Ectodermal cell (in vitro differentiated cells): ENCODE measurements around the gene CEP192.

Experiments
- H3K27ac ChIP-seq: 2 replicates; pipeline ENCODE4 v1.7.0; 2013; ENCODE audit warnings: mild to moderate bottlenecking, low read depth, low read length; ENCODE audit not compliant: insufficient read depth, poor library complexity, severe bottlenecking
- H3K27me3 ChIP-seq: 2 replicates; pipeline ENCODE4 v1.7.0; 2013; ENCODE audit warnings: mild to moderate bottlenecking, low read length; ENCODE audit not compliant: insufficient read depth, control insufficient read depth, poor library complexity, severe bottlenecking
- H3K36me3 ChIP-seq: one replicate; pipeline ENCODE4 v1.7.0; 2013; ENCODE audit warnings: low read length; ENCODE audit not compliant: control insufficient read depth, insufficient read depth
- H3K4me1 ChIP-seq: one replicate; pipeline ENCODE4 v1.7.0; 2013; ENCODE audit warnings: low read length; ENCODE audit not compliant: control insufficient read depth, insufficient read depth
- H3K4me3 ChIP-seq: 2 replicates; pipeline ENCODE4 v1.7.0; 2013; ENCODE audit warnings: low read depth, low read length, control low read depth; ENCODE audit not compliant: insufficient read depth
- H3K9me3 ChIP-seq: 2 replicates; pipeline ENCODE4 v1.7.0; 2013; ENCODE audit warnings: mild to moderate bottlenecking, low read length, moderate library complexity; ENCODE audit not compliant: control insufficient read depth
- WGBS, 2 experiments: methylation state at CpG; one replicate each; pipeline ENCODE4 v1.1.7; 2013; ENCODE audit warnings: missing lambda C conversion rate in 2 of 2; 5-methylcytosine and 5-hydroxymethylcytosine counted together

CEP192 gene

DNA sequence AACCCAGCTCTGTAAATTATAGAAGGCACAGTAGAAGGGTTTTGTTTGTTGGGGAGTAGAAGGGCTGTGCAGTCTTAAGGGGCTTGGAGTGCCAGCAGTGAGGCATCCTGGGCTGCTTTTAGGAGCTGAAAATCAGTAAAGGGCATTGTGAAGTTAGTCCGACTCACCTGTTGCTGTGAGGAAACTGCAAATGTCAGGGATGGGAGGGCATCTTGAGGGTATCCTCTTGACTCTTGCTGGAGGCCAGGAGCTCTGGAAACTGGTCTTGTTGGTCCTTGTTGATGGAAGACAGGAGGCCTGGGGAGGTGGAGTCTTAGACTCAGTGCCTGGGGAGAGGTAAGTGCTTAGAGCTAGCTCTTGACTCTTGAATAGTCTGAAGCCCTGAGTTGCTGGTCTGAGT is 14.1 kb downstream of the CEP192 start:
- Histone ChIP-seq H3K4me3 (no peak overlapping the region), H3K27ac (no peak overlapping the region), H3K4me1 (no peaks in the 10 kb centered on the region), H3K27me3 (no peaks in the 10 kb centered on the region), H3K36me3 (peaks cover 16% of the 10 kb centered on the region), H3K9me3 (no peaks in the 10 kb centered on the region)
- WGBS, 2 experiments: 91 to 100% methylated on average over 1 of the region's 1 CpG

DNA sequence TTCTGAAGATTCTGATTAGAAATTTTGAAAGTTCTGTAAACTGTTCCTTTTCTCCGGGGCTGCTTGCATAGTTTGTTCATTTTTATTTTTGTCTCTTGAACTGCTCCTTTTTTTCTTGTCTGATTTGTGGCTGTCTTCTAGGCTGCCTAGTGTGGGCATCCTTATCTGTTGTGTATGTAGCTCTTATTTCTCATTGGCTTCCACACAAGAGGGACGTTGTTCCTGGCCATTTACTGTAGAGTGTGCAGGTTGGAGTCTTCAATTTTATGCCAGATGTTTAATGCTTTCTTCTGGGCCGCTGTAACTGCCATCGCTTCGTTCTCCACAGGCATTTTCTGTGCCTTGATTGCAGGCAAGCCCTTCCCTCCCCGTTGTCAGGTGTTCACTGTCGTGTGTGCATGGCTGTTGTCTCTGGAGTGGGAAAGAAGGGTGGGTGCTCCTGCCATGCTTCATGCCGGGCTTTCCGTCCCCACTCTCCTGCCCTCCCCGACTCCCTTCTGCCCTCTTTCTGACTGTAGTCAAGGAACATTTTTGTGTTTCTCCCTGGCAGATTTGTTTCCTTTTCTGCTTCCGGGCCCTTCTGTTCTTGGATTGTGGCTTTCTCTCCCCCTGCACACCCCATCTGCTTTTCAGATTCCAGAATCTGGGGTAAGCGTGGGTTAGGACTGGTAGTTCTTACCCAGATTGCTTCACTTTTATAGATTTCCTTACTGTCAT is 15.5 kb downstream of the CEP192 start:
- H3K27me3 ChIP-seq: no peaks in the 10 kb centered on the region
- no peaks in the 10 kb centered on the region for H3K4me1 ChIP-seq
- H3K9me3 ChIP-seq: no peaks in the 10 kb centered on the region
- H3K4me3 ChIP-seq: no peak overlapping the region
- no peak overlapping the region for H3K27ac ChIP-seq
- 94% methylated on average over 11 to 12 of the region's 12 CpGs for WGBS, 2 experiments
- H3K36me3 ChIP-seq: peaks cover 15% of the 10 kb centered on the region

DNA sequence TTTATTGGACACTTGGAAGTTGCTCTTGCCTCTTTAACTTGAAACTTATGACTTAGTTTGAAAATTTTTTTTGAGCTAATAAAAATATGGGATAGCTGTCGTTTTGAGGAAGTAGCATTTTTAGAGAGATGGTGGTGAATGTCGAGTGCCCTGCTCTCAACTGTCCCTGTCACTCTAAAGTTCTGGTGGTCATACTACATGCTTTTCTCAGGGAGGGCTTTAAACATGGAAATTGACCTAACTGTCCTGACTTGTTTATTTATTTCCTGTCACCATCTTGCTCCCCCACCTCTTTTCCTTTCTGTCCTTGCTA is 16.0 kb downstream of the CEP192 start:
- no peaks in the 10 kb centered on the region for H3K9me3 ChIP-seq
- H3K4me1 ChIP-seq: no peaks in the 10 kb centered on the region
- no peak overlapping the region for H3K27ac ChIP-seq
- no peaks in the 10 kb centered on the region for H3K27me3 ChIP-seq
- peaks cover 18% of the 10 kb centered on the region for H3K36me3 ChIP-seq
- whole genome bisulfite sequencing, 2 experiments: 89 to 94% methylated on average over 2 of the region's 2 CpGs
- H3K4me3 ChIP-seq: no peak overlapping the region

DNA sequence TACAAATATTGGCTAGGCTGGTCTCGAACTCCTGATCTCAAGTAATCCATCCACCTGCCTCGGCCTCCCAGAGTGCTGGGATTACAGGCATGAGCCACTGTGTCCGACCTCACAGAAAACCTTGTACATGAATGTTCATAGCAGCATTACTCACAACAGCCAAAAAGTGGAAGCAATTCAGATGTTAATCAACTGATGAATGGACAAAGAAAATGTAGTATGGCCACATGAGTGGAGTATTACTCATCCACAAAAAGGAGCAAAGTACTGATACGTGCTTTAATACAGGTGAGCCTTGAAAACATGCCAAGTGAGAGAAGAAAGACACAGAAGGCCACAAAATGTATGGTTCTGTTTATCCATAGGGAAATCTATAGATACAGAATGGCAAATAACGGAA is 20.6 kb downstream of the CEP192 start:
- no peaks in the 10 kb centered on the region for H3K27me3 ChIP-seq
- H3K4me1 ChIP-seq: no peaks in the 10 kb centered on the region
- no peak overlapping the region for H3K27ac ChIP-seq
- H3K4me3 ChIP-seq: no peak overlapping the region
- peaks cover 48% of the 10 kb centered on the region for H3K36me3 ChIP-seq
- WGBS, 2 experiments: 92 to 94% methylated on average over 5 of the region's 5 CpGs
- H3K9me3 ChIP-seq: no peaks in the 10 kb centered on the region

DNA sequence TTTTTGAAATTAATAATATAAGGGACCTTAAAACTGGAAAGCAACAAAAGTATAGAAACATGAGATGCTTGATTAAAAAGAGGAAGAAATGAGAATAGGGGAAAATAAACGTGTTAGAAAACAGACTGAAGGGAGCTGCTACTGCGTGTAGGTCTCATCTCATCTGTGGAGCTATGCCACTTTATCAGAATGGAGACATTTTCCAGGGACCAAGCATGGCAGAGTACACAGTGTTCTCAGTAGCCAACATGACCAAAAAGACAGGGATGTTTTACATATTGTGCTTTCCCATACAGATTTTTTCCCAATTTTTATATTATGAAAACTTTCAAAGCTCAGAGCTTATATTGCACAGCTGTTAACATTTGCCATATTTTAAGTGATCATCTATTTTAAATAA is 23.1 kb downstream of the CEP192 start:
- Histone ChIP-seq H3K36me3 (peaks cover 45% of the 10 kb centered on the region), H3K4me1 (no peaks in the 10 kb centered on the region), H3K27me3 (no peaks in the 10 kb centered on the region), H3K9me3 (no peaks in the 10 kb centered on the region), H3K4me3 (no peak overlapping the region), H3K27ac (no peak overlapping the region)
- 92 to 96% methylated on average over 2 of the region's 2 CpGs for WGBS, 2 experiments

DNA sequence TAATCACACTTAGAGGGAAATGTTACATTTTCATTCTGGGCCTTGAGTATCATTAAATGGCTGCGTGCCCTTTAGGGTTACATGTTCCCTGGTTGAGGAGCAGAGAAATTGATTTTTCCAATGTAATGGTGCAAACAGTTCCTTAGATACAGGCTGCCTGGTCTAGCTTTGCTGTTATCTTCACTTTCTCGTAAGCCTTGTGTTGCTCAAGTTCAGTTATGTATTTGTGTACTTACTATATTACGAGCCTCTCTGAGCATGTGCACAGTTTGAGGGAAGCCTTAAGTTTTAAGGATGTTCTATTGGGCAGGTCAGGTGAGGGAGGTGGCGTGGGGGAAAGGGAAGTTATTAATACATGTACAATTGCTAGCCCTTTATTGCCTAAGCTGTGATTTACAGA is 23.7 kb downstream of the CEP192 start:
- Histone ChIP-seq H3K4me3 (no peak overlapping the region), H3K36me3 (peaks cover 44% of the 10 kb centered on the region), H3K9me3 (no peaks in the 10 kb centered on the region), H3K27ac (no peak overlapping the region), H3K27me3 (no peaks in the 10 kb centered on the region), H3K4me1 (no peaks in the 10 kb centered on the region)
- 96 to 97% methylated on average over 4 of the region's 4 CpGs for WGBS, 2 experiments

DNA sequence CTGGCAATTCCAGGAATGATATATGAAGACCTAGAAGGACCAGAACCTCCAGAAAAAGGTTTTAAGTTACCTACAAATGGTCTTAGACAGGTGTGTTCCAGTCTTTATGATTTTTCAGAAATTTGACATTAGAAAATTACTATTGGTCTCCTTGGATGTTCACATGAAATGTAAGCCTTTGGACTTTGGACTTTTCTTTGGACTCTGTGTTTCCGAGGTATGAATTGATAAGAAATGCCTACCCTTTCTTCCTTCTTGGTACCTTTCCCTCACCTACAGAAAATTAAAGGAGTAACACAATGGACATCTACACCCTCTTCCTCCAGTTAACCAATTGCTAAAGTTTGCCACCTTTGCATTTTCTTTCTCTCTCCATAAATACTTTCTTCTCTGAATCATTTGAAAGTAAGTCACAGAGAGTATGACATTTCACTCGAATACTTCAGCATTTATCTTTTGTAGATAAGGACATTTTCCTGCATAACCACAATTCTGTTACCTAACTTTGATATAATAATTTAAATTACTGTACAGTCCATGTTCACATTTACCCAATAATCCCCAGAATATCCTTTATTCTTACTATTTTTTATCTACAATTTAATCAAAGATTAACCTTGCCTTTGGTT is 26.2 kb downstream of the CEP192 start:
- WGBS, 2 experiments: 91 to 100% methylated on average over 1 to 2 of the region's 2 CpGs

DNA sequence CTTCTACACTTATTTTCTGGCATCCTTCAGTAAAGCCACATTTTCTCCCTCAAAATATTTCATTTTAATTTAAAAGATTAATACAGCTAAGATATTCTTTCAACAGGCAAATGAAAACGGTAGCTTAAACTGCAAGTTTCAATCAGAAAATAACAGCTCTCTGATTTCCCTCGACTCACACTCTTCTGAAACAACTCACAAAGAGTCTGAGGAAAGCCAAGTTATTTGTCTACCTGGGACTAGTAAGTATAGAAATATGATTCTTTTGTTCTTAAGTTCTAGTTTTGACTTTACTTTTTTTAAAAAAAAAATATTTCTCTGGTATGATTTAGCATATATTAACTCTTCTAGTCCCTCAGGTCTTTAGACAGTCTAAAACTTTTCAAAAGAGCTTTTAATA is 27.2 kb downstream of the CEP192 start:
- Histone ChIP-seq H3K27ac (no peak overlapping the region), H3K36me3 (peaks cover 47% of the 10 kb centered on the region), H3K4me1 (no peaks in the 10 kb centered on the region), H3K27me3 (no peaks in the 10 kb centered on the region), H3K4me3 (no peak overlapping the region), H3K9me3 (no peaks in the 10 kb centered on the region)
- 100% methylated on average over 2 of the region's 2 CpGs for WGBS, 2 experiments

More for the DNA sequence above, 26.2 kb downstream of the CEP192 start:
- Histone ChIP-seq H3K4me3 (no peak overlapping the region), H3K27me3 (no peaks in the 10 kb centered on the region), H3K9me3 (no peaks in the 10 kb centered on the region), H3K36me3 (peaks cover 48% of the 10 kb centered on the region), H3K4me1 (no peaks in the 10 kb centered on the region), H3K27ac (no peak overlapping the region)

DNA sequence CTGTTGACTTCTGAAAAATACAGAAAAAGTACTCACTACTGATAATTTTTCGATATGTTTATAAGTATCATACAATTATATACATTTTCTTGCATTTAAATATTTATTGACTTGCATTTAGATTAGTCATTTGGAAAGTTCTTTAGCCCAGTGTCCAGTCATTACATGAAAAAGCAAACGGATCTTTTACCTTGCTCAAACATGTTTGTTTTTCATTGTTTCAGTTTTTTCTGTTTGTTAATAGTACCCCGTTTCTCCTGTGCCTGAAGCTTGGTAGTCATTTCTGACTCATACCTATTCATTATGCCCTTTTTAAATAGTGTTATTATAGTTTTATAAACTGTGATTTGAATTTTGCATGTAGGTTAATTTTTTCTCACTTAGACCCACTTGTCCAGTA is 28.1 kb downstream of the CEP192 start:
- H3K9me3 ChIP-seq: no peaks in the 10 kb centered on the region
- H3K4me1 ChIP-seq: no peaks in the 10 kb centered on the region
- no peak overlapping the region for H3K4me3 ChIP-seq
- no peaks in the 10 kb centered on the region for H3K27me3 ChIP-seq
- WGBS, 2 experiments: 100% methylated on average over 1 to 2 of the region's 3 CpGs
- peaks cover 42% of the 10 kb centered on the region for H3K36me3 ChIP-seq
- no peak overlapping the region for H3K27ac ChIP-seq

DNA sequence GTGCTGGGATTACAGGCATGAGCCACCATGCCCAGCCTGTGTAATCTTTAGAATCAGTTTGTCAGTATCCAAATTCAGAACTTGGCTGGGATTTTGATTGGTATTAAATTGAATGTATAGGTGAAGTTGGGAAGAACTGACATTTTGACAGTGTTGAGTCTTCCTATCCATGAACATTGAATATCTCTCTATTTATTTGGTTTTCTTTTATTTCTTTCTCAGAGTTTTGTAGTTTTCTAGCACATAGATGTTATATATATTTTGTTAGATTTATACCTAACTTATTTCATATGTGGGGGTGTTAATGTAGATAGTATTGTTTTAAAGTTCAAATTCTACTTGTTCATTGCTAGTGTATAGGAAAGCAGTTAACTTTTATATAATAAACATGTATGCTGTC is 31.5 kb downstream of the CEP192 start:
- no peak overlapping the region for H3K4me3 ChIP-seq
- H3K4me1 ChIP-seq: no peaks in the 10 kb centered on the region
- H3K27ac ChIP-seq: no peak overlapping the region
- no peaks in the 10 kb centered on the region for H3K27me3 ChIP-seq
- no peaks in the 10 kb centered on the region for H3K9me3 ChIP-seq
- H3K36me3 ChIP-seq: peaks cover 18% of the 10 kb centered on the region
